ENCODE results near the gene PSME4. TPM values are rescaled to one million over a fixed set of nuclear protein-coding genes. Genes with fewer than 3 reads are reported as not detected.
"Not testable (repeated sequence)": the region's sequence is repeated elsewhere in the genome, so short reads cannot be mapped to it uniquely, and the experiment has no call there.

Gene PSME4
- total and polyA plus RNA-seq, 4 donors: 15.4 to 52.8 (median 28.4) TPM

- H3K27me3 ChIP-seq (ENCODE audit: control insufficient read depth in 4 of 4, insufficient read depth in 4 of 4, low read length in 3 of 4); H3K9ac ChIP-seq (ENCODE audit: low read depth in 1 of 2, low read length in 2 of 2); H3K9me3 ChIP-seq (ENCODE audit: control insufficient read depth in 4 of 4, low read length in 3 of 4); H3K36me3 ChIP-seq (ENCODE audit: control insufficient read depth in 4 of 4, insufficient read depth in 3 of 4, low read depth in 1 of 4, low read length in 3 of 4); H3K27ac ChIP-seq (ENCODE audit: low read depth in 1 of 2, low read length in 2 of 2); H3K4me3 ChIP-seq (ENCODE audit: low read depth in 1 of 3, low read length in 3 of 3); DNase-seq (ENCODE audit: low spot score): not testable (repeated sequence)
- WGBS: 92% methylated on average over 9 of the region's 9 CpGs
- TF ChIP-seq RAD21 (IDR thresholded peaks at IDR 0.05): peak in 1 of 2 donors; percentile 58
- peaks cover 4 to 34% (median 29%) of the 10 kb centered on the region in 4 donors for H3K4me1 ChIP-seq (ENCODE audit: control insufficient read depth in 4 of 4, insufficient read depth in 4 of 4, low read length in 3 of 4)
These were observed 147.2 kb downstream of the PSME4 start for GRCh38 chr2:53823639-53824038.

- H3K36me3 ChIP-seq (ENCODE audit: control insufficient read depth in 4 of 4, insufficient read depth in 3 of 4, low read depth in 1 of 4, low read length in 3 of 4): peaks cover 0 to 5% (median under 1%) of the 10 kb centered on the region in 4 donors
- H3K4me1 ChIP-seq (ENCODE audit: control insufficient read depth in 4 of 4, insufficient read depth in 4 of 4, low read length in 3 of 4): peaks cover 1 to 21% (median 18%) of the 10 kb centered on the region in 4 donors
- WGBS: 84% methylated on average over 6 of the region's 6 CpGs
- no peak for DNase-seq (ENCODE audit: low spot score)
- no peak overlapping the region for H3K9ac ChIP-seq (ENCODE audit: low read depth in 1 of 2, low read length in 2 of 2)
- H3K4me3 ChIP-seq (ENCODE audit: low read depth in 1 of 3, low read length in 3 of 3): no peak overlapping the region
- TF ChIP-seq TAF1 (conservative IDR thresholded peaks at IDR 0.05) (no peak), ZBTB33 (IDR thresholded peaks at IDR 0.05) (no peak), FOXA1 (IDR thresholded peaks at IDR 0.05) (no peak), ATF3 (IDR thresholded peaks at IDR 0.05) (no peak), RXRA (IDR thresholded peaks at IDR 0.05) (no peak), FOXA2 (IDR thresholded peaks at IDR 0.05) (no peak), GABPA (IDR thresholded peaks at IDR 0.05 in 1 of 2, conservative IDR thresholded peaks at IDR 0.05 in 1 of 2) (no peak), YY1 (IDR thresholded peaks at IDR 0.05) (no peak)
- no peaks in the 10 kb centered on the region for H3K27me3 ChIP-seq (ENCODE audit: control insufficient read depth in 4 of 4, insufficient read depth in 4 of 4, low read length in 3 of 4)
- no peak overlapping the region for H3K27ac ChIP-seq (ENCODE audit: low read depth in 1 of 2, low read length in 2 of 2)
- H3K9me3 ChIP-seq (ENCODE audit: control insufficient read depth in 4 of 4, low read length in 3 of 4): no peaks in the 10 kb centered on the region
These were observed 149.0 kb downstream of the PSME4 start for GRCh38 chr2:53821810-53822209.

- Histone ChIP-seq H3K9me3 (ENCODE audit: control insufficient read depth in 4 of 4, low read length in 3 of 4) (no peaks in the 10 kb centered on the region), H3K9ac (ENCODE audit: low read depth in 1 of 2, low read length in 2 of 2) (no peak overlapping the region), H3K36me3 (ENCODE audit: control insufficient read depth in 4 of 4, insufficient read depth in 3 of 4, low read depth in 1 of 4, low read length in 3 of 4) (peaks cover 2 to 5% (median 4%) of the 10 kb centered on the region in 4 donors), H3K27me3 (ENCODE audit: control insufficient read depth in 4 of 4, insufficient read depth in 4 of 4, low read length in 3 of 4) (no peaks in the 10 kb centered on the region), H3K4me3 (ENCODE audit: low read depth in 1 of 3, low read length in 3 of 3) (no peak overlapping the region), H3K27ac (ENCODE audit: low read depth in 1 of 2, low read length in 2 of 2) (no peak overlapping the region), H3K4me1 (ENCODE audit: control insufficient read depth in 4 of 4, insufficient read depth in 4 of 4, low read length in 3 of 4) (peaks cover 1 to 12% (median 10%) of the 10 kb centered on the region in 4 donors)
- WGBS: 89% methylated on average over 4 of the region's 4 CpGs
- TF ChIP-seq SP1 (IDR thresholded peaks at IDR 0.05) (no peak), JUND (IDR thresholded peaks at IDR 0.05) (no peak), ATF3 (IDR thresholded peaks at IDR 0.05) (no peak), YY1 (IDR thresholded peaks at IDR 0.05) (no peak), RXRA (IDR thresholded peaks at IDR 0.05) (no peak), GABPA (IDR thresholded peaks at IDR 0.05 in 1 of 2, conservative IDR thresholded peaks at IDR 0.05 in 1 of 2) (no peak), NR2F2 (IDR thresholded peaks at IDR 0.05) (no peak), EGR1 (IDR thresholded peaks at IDR 0.05; ENCODE audit: low read depth in 2 of 2) (no peak), HNF4A (conservative IDR thresholded peaks at IDR 0.05) (no peak), RAD21 (IDR thresholded peaks at IDR 0.05) (no peak), REST (IDR thresholded peaks at IDR 0.05) (no peak)
- no peak for DNase-seq (ENCODE audit: low spot score)
These were observed 150.1 kb downstream of the PSME4 start for GRCh38 chr2:53820711-53821110.

All from liver (tissue), 9 donors.